H54 (cell line): ENCODE measurements around the gene FSTL4.

Source experiments
- DNase-seq: peaks from one replicate; pipeline ENCODE4 v3.0.0; 2011; ENCODE audit warnings: low spot score, mixed read lengths; ENCODE audit not compliant: insufficient read length
- FAIRE-seq: peaks from 3 replicates; lab custom pipeline; 2011; peaks lifted over from hg19 to GRCh38; lab: Jason Lieb, UNC
- POLR2A ChIP-seq: IDR thresholded peaks from 2 replicates; pipeline ENCODE4 v1.6.1; 2011; ENCODE audit warnings: low read depth, mild to moderate bottlenecking, low read length

FSTL4 gene

DNA sequence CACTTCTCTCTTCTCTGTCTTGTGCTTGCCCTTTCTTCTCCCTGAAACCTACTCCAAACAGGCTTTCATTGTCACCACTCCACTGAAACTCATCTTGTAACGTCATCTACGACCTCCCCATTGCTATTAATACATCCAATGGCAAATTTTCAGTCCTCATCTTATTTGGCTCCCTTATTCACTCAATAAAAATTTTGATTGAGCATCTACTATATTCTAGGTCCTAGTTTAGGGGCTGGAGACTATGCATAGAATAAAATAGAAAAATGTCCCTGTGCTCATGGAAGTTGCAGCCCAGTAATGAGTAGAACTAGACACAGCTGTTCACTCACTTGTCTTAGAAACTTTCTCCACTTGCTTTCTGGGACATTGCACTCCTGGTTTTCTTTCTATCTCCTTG is 24.9 kb upstream of the FSTL4 start:
- FAIRE-seq: no peak
- DNase-seq: no peak
- no peak for TF ChIP-seq POLR2A

DNA sequence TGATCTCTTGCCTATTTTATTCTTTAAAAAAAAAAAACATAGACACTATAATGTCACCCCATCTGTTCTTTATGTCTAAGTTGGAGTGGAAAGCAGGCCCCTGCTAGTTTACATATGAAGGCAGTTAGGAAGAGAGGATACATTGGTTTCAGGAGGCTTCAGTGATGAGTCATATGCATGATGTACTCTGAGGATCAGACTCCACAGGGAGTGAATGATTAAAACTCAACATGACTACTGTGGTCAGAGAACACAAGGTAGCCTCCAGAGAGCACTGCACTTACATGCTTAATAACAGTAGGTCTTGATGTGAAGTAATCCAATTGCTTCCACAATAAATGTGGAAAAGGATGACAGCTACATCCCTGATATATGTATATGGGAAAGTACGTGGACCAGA is 22.7 kb upstream of the FSTL4 start:
- peak; percentile 43 for DNase-seq
- peak; percentile 53 for FAIRE-seq

GRCh38 chr5:133627180-133627579 is 14.8 kb upstream of the FSTL4 start:
- no peak for FAIRE-seq
- no peak for TF ChIP-seq POLR2A
- DNase-seq: no peak

More for the DNA sequence above, 22.7 kb upstream of the FSTL4 start:
- TF ChIP-seq POLR2A: no peak

- no peak for FAIRE-seq
- no peak for DNase-seq
- no peak for TF ChIP-seq POLR2A
Observed at GRCh38 chr5:133624316-133624715, 12.0 kb upstream of the FSTL4 start.

- no peak for FAIRE-seq
- TF ChIP-seq POLR2A: no peak
- no peak for DNase-seq
Observed at GRCh38 chr5:133618141-133618540, 5.8 kb upstream of the FSTL4 start.

GRCh38 chr5:133613743-133614142 is 1.4 kb upstream of the FSTL4 start:
- no peak for FAIRE-seq
- no peak for TF ChIP-seq POLR2A

GRCh38 chr5:133613184-133613583 is 843 bp upstream of the FSTL4 start:
- FAIRE-seq (no peak), DNase-seq (no peak)
- no peak for TF ChIP-seq POLR2A

More at GRCh38 chr5:133613743-133614142, 1.4 kb upstream of the FSTL4 start:
- DNase-seq: no peak

- FAIRE-seq: no peak
- no peak for DNase-seq
- TF ChIP-seq POLR2A: no peak
Observed at GRCh38 chr5:133611357-133612248, 738 bp downstream of the FSTL4 start.

DNA sequence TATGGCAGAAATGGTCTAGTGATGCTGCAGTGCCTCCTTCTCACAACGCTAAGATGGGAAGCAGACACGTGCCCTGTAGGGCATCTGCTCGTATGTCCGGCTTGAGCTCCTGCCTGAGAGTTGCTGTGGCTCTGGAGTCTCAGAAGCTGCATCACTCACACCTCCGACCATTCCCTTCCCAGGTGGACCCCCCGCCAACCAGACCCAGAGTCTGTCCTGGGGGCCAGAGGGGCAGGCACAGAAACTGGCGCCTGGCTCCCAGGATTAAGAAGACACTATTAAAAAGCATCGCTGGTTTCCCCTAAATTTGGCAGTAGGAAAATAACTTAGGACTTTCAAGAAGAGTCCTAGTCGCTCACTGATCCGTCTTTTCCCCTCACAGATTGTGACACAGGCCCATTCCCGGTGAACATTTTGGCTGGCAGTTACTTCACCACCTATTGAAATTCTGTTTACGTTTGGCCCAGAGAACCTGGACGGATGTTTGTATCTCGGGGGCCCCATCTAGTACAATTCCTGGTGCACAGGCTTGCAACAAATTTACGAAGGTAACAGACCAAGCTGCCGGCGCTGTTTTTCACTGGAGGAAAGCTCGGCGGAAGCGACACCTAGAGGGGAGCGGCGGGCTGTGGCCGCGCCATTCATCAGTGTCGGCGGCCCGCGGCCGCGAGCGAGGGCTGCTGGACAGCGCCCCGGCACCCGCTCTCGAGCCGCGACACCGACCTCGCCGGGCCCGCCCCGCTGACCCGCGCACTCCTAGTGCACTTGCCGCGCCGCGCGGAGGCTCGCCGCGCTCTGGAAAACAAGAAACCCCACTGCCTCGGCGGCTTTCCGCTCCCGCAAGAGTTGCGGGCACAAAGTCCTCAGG is 1.6 kb downstream of the FSTL4 start:
- no peak for DNase-seq
- TF ChIP-seq POLR2A: no peak
- no peak for FAIRE-seq

DNA sequence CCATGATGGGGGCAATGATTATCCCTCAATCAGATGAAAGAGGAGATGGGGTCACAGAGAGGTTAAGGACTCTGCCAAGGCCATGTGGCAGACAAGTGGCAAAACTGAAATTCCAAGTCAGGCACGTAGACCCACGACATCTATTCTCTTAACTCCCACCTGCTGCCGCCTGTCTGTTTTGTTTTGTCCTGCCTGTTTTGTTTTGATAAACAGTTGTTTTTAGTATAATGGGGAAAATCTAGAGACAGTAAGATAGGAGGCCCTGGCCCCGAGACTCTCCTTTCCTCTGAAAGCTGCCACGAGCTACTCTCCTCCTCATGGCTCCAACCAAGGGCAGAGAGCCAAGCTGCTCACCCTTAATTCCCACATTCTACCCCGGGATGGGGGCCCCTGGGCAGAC is 4.9 kb downstream of the FSTL4 start:
- DNase-seq (no peak), FAIRE-seq (no peak)
- TF ChIP-seq POLR2A: no peak

GRCh38 chr5:133606835-133607234 is 5.5 kb downstream of the FSTL4 start:
- FAIRE-seq (no peak), DNase-seq (no peak)
- TF ChIP-seq POLR2A: no peak

DNA sequence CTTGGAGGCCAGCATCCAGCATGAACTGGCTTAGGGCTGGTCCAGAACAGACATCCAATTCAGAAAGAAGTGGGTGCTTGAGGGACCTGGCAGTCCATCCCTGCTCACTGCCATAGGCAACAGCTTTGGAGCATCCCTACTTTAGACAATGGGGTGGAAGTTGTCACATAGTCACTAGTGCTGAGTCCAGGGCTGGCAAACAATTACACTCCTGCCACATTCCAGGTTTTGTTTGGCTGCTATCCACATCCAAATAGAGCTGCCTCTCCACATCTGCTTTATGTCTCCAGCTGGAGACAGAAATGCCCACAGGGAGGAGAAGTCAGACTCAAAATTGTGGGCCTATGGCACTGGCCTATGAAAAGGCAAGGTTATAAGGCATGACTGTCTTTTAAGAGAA is 7.0 kb downstream of the FSTL4 start:
- DNase-seq (no peak), FAIRE-seq (no peak)
- no peak for TF ChIP-seq POLR2A

- no peak for DNase-seq
- TF ChIP-seq POLR2A: no peak
- FAIRE-seq: no peak
Observed at GRCh38 chr5:133603711-133604110, 8.6 kb downstream of the FSTL4 start.

- DNase-seq (no peak), FAIRE-seq (no peak)
- TF ChIP-seq POLR2A: no peak
Observed at GRCh38 chr5:133602835-133603380, 9.4 kb downstream of the FSTL4 start.
